Right renal cortex interstitium (tissue), 3 donors: ENCODE data around the gene CDPF1. TPM values are rescaled to one million over a fixed set of nuclear protein-coding genes. Genes with fewer than 3 reads are reported as not detected.
"Not testable (repeated sequence)": the region's sequence is repeated elsewhere in the genome, so short reads cannot be mapped to it uniquely, and the experiment has no call there.

ENCODE experiments used
- DNase-seq, 3 donors: peaks; one replicate each; pipeline ENCODE4 v3.0.0-alpha.2; 2013; ENCODE audit warnings: low read depth in 3 of 3, low spot score in 2 of 3
- polyA plus RNA-seq, 3 donors: library from polyadenylated mRNA; unstranded; fragments of 120-200 nt; gene quantifications; one replicate each; pipeline ENCODE4 v1.2.1, GENCODE V29; 2013; ENCODE audit not compliant: insufficient read length in 3 of 3

The CDPF1 gene
- polyA plus RNA-seq, 3 donors, result 11.6 to 12.5 (median 11.7) TPM

GRCh38 chr22:46230262-46230901, 19.7 kb downstream of the CDPF1 start:
- DNase-seq, result no peak

GRCh38 chr22:46229701-46230100, 20.4 kb downstream of the CDPF1 start:
- no peak for DNase-seq

GRCh38 chr22:46226577-46226976, 23.5 kb downstream of the CDPF1 start:
- DNase-seq, result no peak

GRCh38 chr22:46225631-46226030, 24.5 kb downstream of the CDPF1 start:
- DNase-seq, result no peak

- no peak for DNase-seq
Observed at GRCh38 chr22:46224898-46225290, 25.2 kb downstream of the CDPF1 start.

- no peak for DNase-seq
Observed at GRCh38 chr22:46224044-46224897, 25.8 kb downstream of the CDPF1 start.

- DNase-seq, result no peak
Observed at GRCh38 chr22:46220921-46221320, 29.2 kb downstream of the CDPF1 start.

- DNase-seq, result no peak
Observed at GRCh38 chr22:46219636-46220035, 30.5 kb downstream of the CDPF1 start.

GRCh38 chr22:46214616-46215015, 35.5 kb downstream of the CDPF1 start:
- DNase-seq, result no peak

- no peak for DNase-seq
Observed at GRCh38 chr22:46214149-46214548, 35.9 kb downstream of the CDPF1 start.

- DNase-seq, result no peak
Observed at GRCh38 chr22:46213052-46213451, 37.0 kb downstream of the CDPF1 start.

GRCh38 chr22:46212195-46212594, 37.9 kb downstream of the CDPF1 start:
- DNase-seq, result no peak

- no peak for DNase-seq
Observed at GRCh38 chr22:46209262-46209661, 40.8 kb downstream of the CDPF1 start.

- DNase-seq, result no peak
Observed at GRCh38 chr22:46203601-46203980, 46.5 kb downstream of the CDPF1 start.

- DNase-seq, result no peak
Observed at GRCh38 chr22:46202897-46203600, 47.0 kb downstream of the CDPF1 start.

- no peak for DNase-seq
Observed at GRCh38 chr22:46201059-46201757, 48.9 kb downstream of the CDPF1 start.

GRCh38 chr22:46198806-46199205, 51.3 kb downstream of the CDPF1 start:
- DNase-seq, result not testable (repeated sequence)

GRCh38 chr22:46198274-46198673, 51.8 kb downstream of the CDPF1 start:
- DNase-seq, result no peak

GRCh38 chr22:46196278-46196677, 53.8 kb downstream of the CDPF1 start:
- DNase-seq, result no peak

- no peak for DNase-seq
Observed at GRCh38 chr22:46195487-46196165, 54.5 kb downstream of the CDPF1 start.
